Lung (tissue), 12 donors: Measurements from ENCODE around the gene GASK1A. TPM values are rescaled to one million over a fixed set of nuclear protein-coding genes. Genes with fewer than 3 reads are reported as not detected.

Experiments
- ATAC-seq: fragments of 200-7000 bp; cut with Tn5 transposase; one replicate; pipeline ENCODE4 v1.9.1; 2020; ENCODE audit warnings: moderate number of reproducible peaks; ENCODE audit not compliant: insufficient read depth, low FRiP score
- DNase-seq, 3 donors: peaks; one replicate each; pipeline ENCODE4 v3.0.0-alpha.2; 2013 to 2017
- H3K27ac ChIP-seq, 2 donors: one replicate each; pipeline ENCODE4 v1.5.1; 2013; ENCODE audit warnings: mild to moderate bottlenecking in 2 of 2, moderate library complexity in 2 of 2, control low read depth in 1 of 2, inconsistent platforms in 1 of 2, low read depth in 1 of 2, low read length in 1 of 2
- H3K27me3 ChIP-seq, 3 donors: one replicate each; pipeline ENCODE4 v1.5.1; 2013; ENCODE audit warnings: low read length in 2 of 3; ENCODE audit not compliant: control insufficient read depth in 3 of 3, insufficient read depth in 3 of 3
- H3K36me3 ChIP-seq, 4 donors: one replicate each; pipeline ENCODE4 v1.5.1; 2013; ENCODE audit warnings: low read length in 4 of 4, mild to moderate bottlenecking in 1 of 4, moderate library complexity in 1 of 4; ENCODE audit not compliant: control insufficient read depth in 4 of 4, insufficient read depth in 4 of 4
- H3K4me1 ChIP-seq, 5 donors: one replicate each; pipeline ENCODE4 v1.5.1; 2013; ENCODE audit warnings: low read length in 5 of 5, mild to moderate bottlenecking in 2 of 5, moderate library complexity in 1 of 5; ENCODE audit not compliant: control insufficient read depth in 5 of 5, insufficient read depth in 5 of 5
- H3K4me3 ChIP-seq: one replicate; pipeline ENCODE4 v1.5.1; 2013; ENCODE audit warnings: mild to moderate bottlenecking, control low read depth, moderate library complexity
- H3K9ac ChIP-seq, 2 donors: one replicate each; pipeline ENCODE4 v1.5.1; 2013; ENCODE audit warnings: low read length in 2 of 2, control low read depth in 1 of 2; ENCODE audit not compliant: insufficient read depth in 1 of 2
- H3K9me3 ChIP-seq, 4 donors: one replicate each; pipeline ENCODE4 v1.5.1; 2013; ENCODE audit warnings: low read length in 3 of 4, mild to moderate bottlenecking in 1 of 4, moderate library complexity in 1 of 4; ENCODE audit not compliant: control insufficient read depth in 4 of 4, insufficient read depth in 3 of 4
- WGBS, 2 donors: extraction: QIAGEN DNeasy Blood & Tissue Kit; methylation state at CpG; one replicate each; pipeline ENCODE4 v1.1.7; 2013; 5-methylcytosine and 5-hydroxymethylcytosine counted together
- polyA plus RNA-seq, 2 donors: library from polyadenylated mRNA; stranded (reverse); fragments of 200-250 nt; gene quantifications; one replicate each; pipeline ENCODE4 v1.2.1, GENCODE V29; 2013
- total RNA-seq, 2 donors: library from RNA; depleted of rRNA in 1 of 2; stranded (reverse); fragments of >200 nt in 1 of 2; gene quantifications; one replicate each; pipeline ENCODE4 v1.2.1, GENCODE V29; 2014 to 2021
- TF ChIP-seq, protein P1 (sequence below): IDR thresholded peaks from 2 replicates; pipeline ENCODE4 v1.5.1; 2012; ENCODE audit warnings: mild to moderate bottlenecking; ENCODE audit errors: control extremely low read depth, extremely low read depth
- donor health status: control.
- donor health status: control.
- donor health status: Bipolar disorder and iron deficiency.
- donor health status: healthy.
- donor health status: DM: yes; HTN: yes; CAD: no.

GASK1A gene
- total and polyA plus RNA-seq, 4 donors, result 1.5 to 16.1 (median 5.1) TPM

DNA sequence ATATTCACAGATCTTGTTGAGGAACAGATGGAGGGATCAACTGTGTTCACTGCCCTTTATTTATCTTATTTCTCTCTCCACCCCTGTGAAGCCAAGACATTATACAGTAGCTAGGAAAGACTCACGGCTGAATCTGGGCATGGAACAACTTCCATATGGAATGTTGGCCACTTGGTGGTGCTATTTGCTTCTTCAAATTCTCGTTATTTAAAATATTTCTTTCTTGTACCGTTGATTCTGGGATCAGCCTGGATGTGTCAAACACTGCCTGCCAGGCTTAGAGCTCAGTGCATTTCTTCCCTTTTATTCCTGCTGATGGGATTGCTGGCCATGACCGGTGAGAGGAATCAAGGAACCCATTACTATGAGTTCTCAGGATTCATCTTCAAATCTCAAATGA is 17.5 kb upstream of the GASK1A start:
- peak; percentile 58 to 86 (median 80) for DNase-seq
- no peaks in the 10 kb centered on the region for H3K9me3 ChIP-seq
- H3K27ac ChIP-seq, result no peak overlapping the region
- H3K36me3 ChIP-seq, result no peaks in the 10 kb centered on the region
- H3K27me3 ChIP-seq, result no peaks in the 10 kb centered on the region
- H3K4me1 ChIP-seq, result no peaks in the 10 kb centered on the region
- ATAC-seq, result peak; percentile 79
- TF ChIP-seq, protein P1, sequence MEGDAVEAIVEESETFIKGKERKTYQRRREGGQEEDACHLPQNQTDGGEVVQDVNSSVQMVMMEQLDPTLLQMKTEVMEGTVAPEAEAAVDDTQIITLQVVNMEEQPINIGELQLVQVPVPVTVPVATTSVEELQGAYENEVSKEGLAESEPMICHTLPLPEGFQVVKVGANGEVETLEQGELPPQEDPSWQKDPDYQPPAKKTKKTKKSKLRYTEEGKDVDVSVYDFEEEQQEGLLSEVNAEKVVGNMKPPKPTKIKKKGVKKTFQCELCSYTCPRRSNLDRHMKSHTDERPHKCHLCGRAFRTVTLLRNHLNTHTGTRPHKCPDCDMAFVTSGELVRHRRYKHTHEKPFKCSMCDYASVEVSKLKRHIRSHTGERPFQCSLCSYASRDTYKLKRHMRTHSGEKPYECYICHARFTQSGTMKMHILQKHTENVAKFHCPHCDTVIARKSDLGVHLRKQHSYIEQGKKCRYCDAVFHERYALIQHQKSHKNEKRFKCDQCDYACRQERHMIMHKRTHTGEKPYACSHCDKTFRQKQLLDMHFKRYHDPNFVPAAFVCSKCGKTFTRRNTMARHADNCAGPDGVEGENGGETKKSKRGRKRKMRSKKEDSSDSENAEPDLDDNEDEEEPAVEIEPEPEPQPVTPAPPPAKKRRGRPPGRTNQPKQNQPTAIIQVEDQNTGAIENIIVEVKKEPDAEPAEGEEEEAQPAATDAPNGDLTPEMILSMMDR, result peak; percentile 51
- 6 to 8% methylated on average over 4 of the region's 4 CpGs for WGBS, 2 donors
- no peak overlapping the region for H3K4me3 ChIP-seq
- no peak overlapping the region for H3K9ac ChIP-seq

DNA sequence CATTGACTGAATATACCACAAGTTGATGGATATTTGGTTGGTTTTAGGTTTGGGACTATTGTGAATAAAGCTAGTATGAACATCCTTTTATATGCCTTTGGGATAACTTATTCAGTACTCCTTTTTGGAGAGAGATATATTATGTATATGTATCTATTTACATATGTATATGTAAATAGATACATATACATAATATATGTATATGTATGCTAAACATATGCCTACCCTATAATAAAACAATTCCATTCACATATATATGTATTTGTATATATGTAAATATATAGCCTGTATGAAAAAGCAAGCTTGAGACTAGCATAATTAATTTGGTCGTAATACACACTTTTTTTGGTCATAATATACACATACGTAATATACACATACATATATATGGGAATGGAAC is 15.8 kb upstream of the GASK1A start:
- ATAC-seq (no peak), DNase-seq (no peak)
- H3K9me3 ChIP-seq, result no peaks in the 10 kb centered on the region
- H3K4me3 ChIP-seq, result no peak overlapping the region
- no peak overlapping the region for H3K27ac ChIP-seq
- 75 to 90% methylated on average over 2 of the region's 2 CpGs for WGBS, 2 donors
- H3K36me3 ChIP-seq, result no peaks in the 10 kb centered on the region
- H3K9ac ChIP-seq, result no peak overlapping the region
- no peaks in the 10 kb centered on the region for H3K4me1 ChIP-seq
- TF ChIP-seq, protein P1, result no peak
- H3K27me3 ChIP-seq, result no peaks in the 10 kb centered on the region

DNA sequence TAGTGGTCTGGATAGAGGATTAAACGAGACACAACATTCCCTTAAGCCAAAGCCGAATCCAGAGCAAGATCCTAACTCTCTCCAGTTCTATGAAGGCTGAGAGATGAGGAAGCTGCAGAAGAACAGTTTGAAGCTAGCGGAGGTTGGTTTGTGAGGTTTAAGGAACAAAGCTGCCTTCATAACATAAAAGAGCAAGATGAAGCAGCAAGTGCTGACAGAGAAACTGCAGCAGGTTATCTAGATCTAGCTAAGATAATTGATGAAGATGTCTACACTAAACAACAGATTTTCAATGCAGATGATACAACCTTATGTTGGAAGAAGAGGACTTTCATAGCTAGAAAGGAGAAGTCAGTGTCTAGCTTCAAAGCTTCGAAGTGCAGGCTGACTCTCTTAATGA is 14.8 kb upstream of the GASK1A start:
- WGBS, 2 donors, result 85 to 87% methylated on average over 4 of the region's 4 CpGs
- ATAC-seq, result no peak

DNA sequence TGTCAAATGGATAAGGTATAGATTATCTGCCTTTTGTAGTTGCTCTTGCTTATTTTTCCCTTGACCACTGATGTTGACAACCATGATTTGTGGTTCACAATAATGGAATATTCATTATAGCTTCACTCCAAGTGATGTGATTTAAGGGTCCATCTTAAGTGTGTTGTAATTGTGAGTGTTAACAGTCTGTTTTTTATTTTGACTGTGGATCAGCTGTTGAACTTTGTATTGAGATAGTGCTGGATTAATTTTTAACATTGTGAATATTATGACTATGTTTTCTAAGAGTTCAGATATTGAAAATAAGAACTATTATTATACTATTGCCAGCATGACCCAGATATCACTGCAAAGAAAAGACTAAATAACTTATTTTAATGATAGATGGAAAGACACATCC is 8.6 kb upstream of the GASK1A start:
- Histone ChIP-seq H3K27ac (no peak overlapping the region), H3K4me1 (no peaks in the 10 kb centered on the region), H3K27me3 (no peaks in the 10 kb centered on the region), H3K4me3 (no peak overlapping the region), H3K9me3 (peaks cover 0 to 6% (median 2%) of the 10 kb centered on the region in 4 donors), H3K9ac (no peak overlapping the region), H3K36me3 (no peaks in the 10 kb centered on the region)
- TF ChIP-seq, protein P1, result no peak
- DNase-seq, result no peak
- no peak for ATAC-seq

More for the DNA sequence above, 14.8 kb upstream of the GASK1A start:
- H3K27me3 ChIP-seq, result no peaks in the 10 kb centered on the region
- no peak overlapping the region for H3K4me3 ChIP-seq
- DNase-seq, result no peak
- no peak overlapping the region for H3K9ac ChIP-seq
- H3K36me3 ChIP-seq, result no peaks in the 10 kb centered on the region
- no peaks in the 10 kb centered on the region for H3K9me3 ChIP-seq
- no peaks in the 10 kb centered on the region for H3K4me1 ChIP-seq
- H3K27ac ChIP-seq, result no peak overlapping the region
- TF ChIP-seq, protein P1, result no peak
